Large intestine (tissue), 3 donors: ENCODE measurements around the gene DOCK6. TPM values are rescaled to one million over a fixed set of nuclear protein-coding genes. Genes with fewer than 3 reads are reported as not detected.

Source experiments
- DNase-seq, 2 donors: peaks; one replicate each; pipeline versions ENCODE4 v3.0.0 to v3.0.0-alpha.2; 2013
- H3K27ac ChIP-seq: one replicate; pipeline ENCODE4 v1.5.1; 2013; ENCODE audit warnings: low read length
- H3K27me3 ChIP-seq: 2 replicates; pipeline ENCODE4 v1.6.1; 2013; ENCODE audit warnings: low read length; ENCODE audit not compliant: control insufficient read depth, insufficient read depth
- H3K36me3 ChIP-seq: 2 replicates; pipeline ENCODE4 v1.6.1; 2013; ENCODE audit warnings: low read length; ENCODE audit not compliant: control insufficient read depth, insufficient read depth
- H3K4me1 ChIP-seq: one replicate; pipeline ENCODE4 v1.6.1; 2013; ENCODE audit warnings: low read length; ENCODE audit not compliant: control insufficient read depth, insufficient read depth
- H3K4me3 ChIP-seq: one replicate; pipeline ENCODE4 v1.5.1; 2013; ENCODE audit warnings: low read length
- H3K9me3 ChIP-seq: one replicate; pipeline ENCODE4 v1.6.1; 2013; ENCODE audit warnings: mild to moderate bottlenecking, low read depth, low read length, moderate library complexity; ENCODE audit not compliant: control insufficient read depth
- WGBS: methylation state at CpG from one replicate; pipeline ENCODE4 v1.1.5; 2013; ENCODE audit warnings: low lambda C conversion rate; ENCODE audit not compliant: insufficient coverage; 5-methylcytosine and 5-hydroxymethylcytosine counted together
- polyA plus RNA-seq: library from polyadenylated mRNA; unstranded; fragments of 120-200 nt; gene quantifications from one replicate; pipeline ENCODE4 v1.2.1, GENCODE V29; 2013

Gene DOCK6
- polyA plus RNA-seq, 1 donor: 48.3 TPM

DNA sequence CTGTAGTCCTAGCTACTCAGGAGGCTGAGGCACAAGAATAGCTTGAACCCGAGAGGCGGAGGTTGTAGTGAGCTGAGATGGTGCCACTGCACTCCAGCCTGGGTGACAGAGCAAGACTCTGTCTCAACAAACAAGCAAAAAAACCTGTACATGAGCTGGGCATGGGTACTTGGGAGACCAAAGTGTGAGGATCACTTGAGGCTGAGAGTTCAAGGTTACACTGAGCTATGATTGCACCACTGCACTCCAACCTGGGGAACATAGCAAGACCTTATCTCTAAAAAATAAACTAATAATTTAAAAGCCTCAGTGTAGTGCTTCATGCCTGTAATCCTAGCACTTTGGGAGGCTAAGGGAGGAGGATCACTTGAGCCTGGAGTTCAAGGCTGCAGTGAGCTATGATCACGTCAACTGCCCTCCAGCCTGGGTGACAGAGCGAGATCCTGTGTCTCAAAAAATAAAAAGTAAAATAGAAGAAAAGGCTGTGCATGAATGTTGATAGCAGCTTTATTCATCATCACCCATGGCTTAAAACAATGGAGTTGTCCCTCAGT, 12.3 kb upstream of the DOCK6 start:
- no CpG with 5 or more reads among the region's 4 CpGs for WGBS
- Histone ChIP-seq H3K27ac (no peak overlapping the region), H3K4me1 (no peaks in the 10 kb centered on the region), H3K27me3 (no peaks in the 10 kb centered on the region), H3K9me3 (peaks cover 9% of the 10 kb centered on the region), H3K4me3 (no peak overlapping the region), H3K36me3 (no peaks in the 10 kb centered on the region)
- DNase-seq: no peak

DNA sequence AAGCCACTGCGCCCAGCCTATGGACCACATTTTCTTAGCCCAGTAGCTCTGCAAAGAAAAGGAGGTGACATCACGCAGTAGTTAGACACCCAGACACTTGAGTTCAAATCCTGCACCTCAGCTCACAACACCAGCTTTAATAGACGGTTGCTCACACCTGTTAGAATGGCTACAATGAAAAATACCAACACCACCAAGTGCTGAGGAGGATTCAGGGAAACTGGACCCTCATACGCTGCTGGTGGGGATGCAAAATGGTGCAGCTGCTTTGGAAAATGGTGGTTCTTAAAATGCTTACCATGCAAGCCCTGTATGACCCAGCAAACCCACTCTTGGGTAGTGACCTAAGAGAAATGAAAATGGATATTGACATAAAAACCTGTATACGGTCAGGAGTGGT, 11.7 kb upstream of the DOCK6 start:
- Histone ChIP-seq H3K36me3 (no peaks in the 10 kb centered on the region), H3K27ac (no peak overlapping the region), H3K27me3 (no peaks in the 10 kb centered on the region), H3K4me3 (no peak overlapping the region), H3K4me1 (no peaks in the 10 kb centered on the region), H3K9me3 (peaks cover 9% of the 10 kb centered on the region)
- WGBS: no CpG with 5 or more reads among the region's 5 CpGs
- DNase-seq: no peak

DNA sequence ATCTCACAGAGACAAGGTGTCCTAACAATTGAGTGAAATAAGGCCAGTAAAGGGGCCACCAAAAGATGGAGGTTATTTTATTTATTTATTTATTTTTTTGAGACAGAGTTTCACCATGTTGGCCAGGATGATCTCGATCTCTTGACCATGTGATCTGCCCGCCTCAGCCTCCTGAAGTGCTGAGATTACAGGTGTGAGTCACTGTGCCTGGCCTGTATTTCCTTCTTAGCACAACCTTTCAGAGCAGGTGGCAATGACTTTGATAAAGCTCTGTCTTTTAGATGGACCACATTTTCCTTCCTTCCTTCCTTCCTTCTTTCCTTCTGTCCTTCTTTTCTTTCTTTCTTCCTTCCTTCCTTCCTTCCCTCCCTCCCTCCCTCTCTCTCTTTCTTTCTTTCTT, 11.0 kb upstream of the DOCK6 start:
- H3K9me3 ChIP-seq: peaks cover 9% of the 10 kb centered on the region
- no peaks in the 10 kb centered on the region for H3K27me3 ChIP-seq
- no peaks in the 10 kb centered on the region for H3K4me1 ChIP-seq
- no CpG with 5 or more reads among the region's 2 CpGs for WGBS
- no peak overlapping the region for H3K4me3 ChIP-seq
- DNase-seq: no peak
- H3K36me3 ChIP-seq: no peaks in the 10 kb centered on the region
- no peak overlapping the region for H3K27ac ChIP-seq

DNA sequence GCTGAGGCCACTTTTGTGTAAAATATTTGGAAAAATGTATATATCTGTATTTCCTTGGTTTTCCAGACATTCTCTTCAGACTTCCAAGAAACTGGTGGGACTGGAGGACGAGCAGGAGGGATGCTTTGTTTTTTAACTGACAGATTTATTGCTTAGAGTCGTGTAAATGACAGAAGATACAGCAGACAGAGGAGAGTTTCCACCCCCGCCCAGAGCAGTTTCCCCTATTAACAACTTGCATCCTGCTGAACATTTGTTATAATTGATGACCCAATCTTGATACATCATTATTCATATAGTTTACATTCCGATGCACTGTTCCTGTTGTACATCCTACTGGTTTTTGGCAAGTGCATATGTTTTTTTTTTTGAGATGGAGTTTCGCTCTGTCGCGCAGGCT, 7.1 kb upstream of the DOCK6 start:
- Histone ChIP-seq H3K4me3 (no peak overlapping the region), H3K27ac (peak overlapping the region; percentile 10), H3K9me3 (no peaks in the 10 kb centered on the region), H3K4me1 (peaks cover 22% of the 10 kb centered on the region), H3K36me3 (no peaks in the 10 kb centered on the region), H3K27me3 (no peaks in the 10 kb centered on the region)
- no peak for DNase-seq
- WGBS: no CpG with 5 or more reads among the region's 7 CpGs

DNA sequence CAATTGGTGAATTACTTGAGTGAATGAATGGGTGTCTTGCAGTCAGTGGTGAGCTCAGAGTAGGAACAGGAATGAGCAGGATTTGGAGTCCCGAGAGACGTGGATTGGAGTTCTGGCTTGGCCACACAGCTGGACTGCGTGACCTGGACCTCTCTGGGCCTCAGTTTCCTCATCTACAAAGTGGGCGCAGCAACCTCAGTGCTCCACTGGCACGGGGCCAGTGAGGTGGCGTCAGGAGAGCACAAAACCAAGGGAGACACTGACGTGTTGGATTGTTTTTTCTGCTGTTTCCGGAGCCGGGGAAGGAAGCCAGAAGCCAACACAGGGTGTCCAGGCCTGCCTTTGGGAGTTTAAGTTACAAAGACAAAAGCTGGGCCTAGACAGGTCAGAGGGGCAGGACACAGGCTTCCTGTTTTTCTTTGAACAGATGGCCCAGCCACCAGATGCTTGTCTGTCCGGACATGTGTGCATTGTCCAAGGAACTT, 6.5 kb upstream of the DOCK6 start:
- Histone ChIP-seq H3K4me1 (peaks cover 26% of the 10 kb centered on the region), H3K36me3 (no peaks in the 10 kb centered on the region), H3K27me3 (no peaks in the 10 kb centered on the region), H3K4me3 (no peak overlapping the region), H3K27ac (peak overlapping the region; percentile 10), H3K9me3 (no peaks in the 10 kb centered on the region)
- DNase-seq: peak; percentile 44 to 46
- no CpG with 5 or more reads among the region's 10 CpGs for WGBS

DNA sequence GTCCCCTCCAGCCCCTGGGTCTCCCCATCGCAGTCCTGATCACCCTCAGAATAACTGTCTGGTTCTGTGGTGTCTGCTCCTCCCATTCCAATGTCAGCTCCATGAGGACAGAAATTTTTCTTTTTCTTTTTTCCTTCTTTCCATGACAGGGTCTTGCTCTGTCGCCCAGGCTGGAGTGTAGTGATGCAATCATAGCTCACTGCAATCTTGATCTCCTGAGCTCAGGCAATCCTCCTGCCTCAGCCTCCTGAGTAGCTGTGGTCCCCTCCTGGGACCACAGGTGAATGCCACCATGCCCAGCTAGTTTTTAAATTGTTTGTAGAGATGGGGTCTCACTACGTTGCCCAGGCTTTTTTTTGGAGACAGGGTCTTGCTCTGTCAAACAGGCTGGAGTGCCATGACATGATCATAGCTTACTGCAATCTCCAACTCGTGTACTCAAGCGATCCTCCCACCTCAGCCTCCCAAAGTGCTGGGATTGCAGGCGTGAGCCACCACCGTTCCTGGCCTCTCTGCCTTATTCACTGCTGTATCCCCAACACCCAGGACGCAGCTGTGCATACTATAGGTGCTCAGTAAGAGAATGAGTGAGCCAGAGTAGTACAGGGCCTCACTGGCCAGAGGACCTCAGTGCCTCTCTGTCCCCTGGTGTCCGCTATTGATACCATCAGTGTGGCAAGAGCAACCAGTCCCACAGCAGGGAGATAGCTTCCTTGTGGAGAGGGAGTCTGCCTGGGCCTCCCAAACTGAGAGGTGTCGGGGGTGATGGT, 5.2 kb upstream of the DOCK6 start:
- DNase-seq: no peak
- Histone ChIP-seq H3K36me3 (no peaks in the 10 kb centered on the region), H3K4me3 (no peak overlapping the region), H3K27me3 (no peaks in the 10 kb centered on the region), H3K27ac (no peak overlapping the region), H3K9me3 (no peaks in the 10 kb centered on the region), H3K4me1 (peaks cover 32% of the 10 kb centered on the region)
- 100% methylated on average over 3 of the region's 10 CpGs for WGBS

DNA sequence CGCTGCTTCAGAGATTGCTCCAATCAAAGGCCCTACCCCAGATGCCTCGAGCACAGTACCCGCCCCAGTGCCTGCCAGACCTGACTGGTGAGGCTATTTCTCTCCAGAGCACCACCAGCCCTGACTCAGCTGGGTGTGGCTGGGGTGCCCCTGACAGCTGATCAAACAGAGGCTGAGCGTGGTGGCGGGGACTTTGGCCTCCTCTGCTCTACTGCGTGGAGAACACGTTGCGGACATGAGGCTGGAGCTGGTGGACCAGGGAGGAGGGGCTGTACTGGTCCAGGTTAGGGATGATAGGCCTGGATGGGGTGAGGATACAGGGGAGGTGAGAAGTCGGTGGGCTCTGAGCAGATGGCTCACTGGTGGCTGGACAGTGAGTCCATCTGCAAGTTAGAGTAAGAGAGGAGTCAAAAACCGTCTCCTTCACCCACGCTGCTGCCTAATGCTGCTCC, 3.5 kb upstream of the DOCK6 start:
- WGBS: no CpG with 5 or more reads among the region's 11 CpGs
- DNase-seq: peak; percentile 97 to 99
- peaks cover 39% of the 10 kb centered on the region for H3K4me1 ChIP-seq

DNA sequence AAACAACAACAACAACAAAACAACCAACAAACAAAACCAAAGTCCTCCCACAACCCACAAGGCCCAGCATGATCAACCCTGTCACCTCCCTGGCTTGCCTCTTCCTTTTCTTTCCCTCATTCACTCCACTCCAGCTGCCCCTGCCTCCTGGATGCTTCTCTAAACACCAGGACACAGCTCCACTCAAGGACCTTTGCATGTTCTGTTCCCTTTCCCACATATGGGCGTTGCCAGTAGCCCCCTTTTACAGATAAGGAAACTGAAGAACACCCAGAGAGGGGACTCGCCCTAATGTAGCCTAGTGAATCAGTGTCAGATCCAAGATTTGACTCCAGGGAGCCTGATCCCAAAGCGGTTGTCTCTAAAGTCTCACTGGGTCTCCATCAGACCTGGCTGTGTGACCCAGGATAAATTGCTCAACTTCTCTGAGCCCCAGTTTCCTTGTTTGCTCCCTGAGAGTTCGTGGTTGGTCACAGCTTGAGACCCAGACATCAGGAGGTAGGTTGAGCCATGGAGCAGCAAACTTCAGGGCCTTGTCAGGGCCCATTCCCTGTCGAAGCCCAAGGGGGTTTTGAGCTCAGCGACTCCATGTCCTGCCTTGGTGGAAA, 3.0 kb upstream of the DOCK6 start:
- H3K9me3 ChIP-seq: no peaks in the 10 kb centered on the region
- no CpG with 5 or more reads among the region's 6 CpGs for WGBS
- no peak for DNase-seq
- peaks cover 39% of the 10 kb centered on the region for H3K4me1 ChIP-seq
- peak overlapping the region; percentile 96 for H3K27ac ChIP-seq
- H3K36me3 ChIP-seq: no peaks in the 10 kb centered on the region
- H3K4me3 ChIP-seq: no peak overlapping the region
- H3K27me3 ChIP-seq: no peaks in the 10 kb centered on the region

More for the DNA sequence above, 3.5 kb upstream of the DOCK6 start:
- Histone ChIP-seq H3K27ac (peak overlapping the region; percentile 96), H3K9me3 (no peaks in the 10 kb centered on the region), H3K36me3 (no peaks in the 10 kb centered on the region), H3K4me3 (no peak overlapping the region), H3K27me3 (no peaks in the 10 kb centered on the region)

DNA sequence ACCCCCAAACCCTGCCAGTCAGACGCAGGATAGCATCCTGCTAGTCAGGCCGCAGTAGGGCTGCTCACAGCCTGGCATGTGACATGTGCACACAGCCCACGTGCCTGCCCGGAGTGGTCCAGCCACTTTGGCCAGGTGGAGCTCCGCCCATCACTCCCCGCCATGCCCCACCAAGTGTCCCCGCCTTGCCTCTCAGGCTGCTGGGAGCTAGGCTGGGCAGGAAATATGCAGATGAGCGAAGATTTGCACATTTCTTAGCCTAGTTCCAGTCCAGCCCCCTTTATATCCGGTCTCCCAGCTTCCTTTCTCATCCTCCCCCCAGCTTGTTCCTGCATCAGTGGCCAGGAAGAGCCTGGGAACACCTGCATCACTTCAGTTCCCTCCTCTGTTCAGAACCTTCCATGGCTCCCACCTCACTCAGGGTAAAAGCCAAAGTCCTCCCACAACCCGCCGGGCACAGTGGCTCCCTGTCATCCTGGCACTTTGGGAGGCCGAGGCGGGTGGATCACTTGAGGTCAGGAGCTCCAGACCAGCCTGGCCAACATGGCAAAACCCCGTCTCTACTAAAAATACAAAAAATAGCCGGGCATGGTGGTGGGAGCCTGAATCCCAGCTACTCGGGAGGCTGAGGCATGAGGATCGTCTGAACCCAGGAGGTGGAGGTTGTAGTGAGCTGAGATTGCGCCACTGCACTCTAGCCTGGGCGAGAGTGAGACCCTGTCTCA, 2.3 kb upstream of the DOCK6 start:
- H3K4me1 ChIP-seq: peaks cover 39% of the 10 kb centered on the region

DNA sequence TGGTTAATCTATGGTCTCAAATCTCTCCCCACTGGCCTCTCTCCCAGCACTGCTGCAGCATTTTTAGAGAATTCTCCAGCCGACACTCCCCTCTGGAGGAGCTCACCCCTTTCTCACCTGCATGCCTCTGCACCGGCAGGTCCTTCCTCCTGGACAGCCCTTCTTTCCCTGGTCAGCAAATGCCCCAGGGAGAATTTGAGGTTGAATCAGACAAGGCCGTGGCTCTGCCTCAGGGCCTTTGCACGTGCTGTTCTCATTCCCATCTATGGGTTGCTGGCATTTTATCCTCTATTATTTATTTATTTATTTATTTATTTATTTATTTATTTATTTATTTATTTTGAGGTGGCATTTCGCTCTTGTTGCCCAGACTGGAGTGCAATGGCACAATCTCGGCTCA, 1.4 kb upstream of the DOCK6 start:
- H3K27ac ChIP-seq: no peak overlapping the region
- WGBS: 88% methylated on average over 1 of the region's 6 CpGs

More for the DNA sequence above, 2.3 kb upstream of the DOCK6 start:
- peak; percentile 82 to 92 for DNase-seq
- Histone ChIP-seq H3K27ac (peak overlapping the region; percentile 96), H3K9me3 (no peaks in the 10 kb centered on the region), H3K4me3 (no peak overlapping the region), H3K36me3 (no peaks in the 10 kb centered on the region), H3K27me3 (no peaks in the 10 kb centered on the region)
- no CpG with 5 or more reads among the region's 19 CpGs for WGBS

More for the DNA sequence above, 1.4 kb upstream of the DOCK6 start:
- no peaks in the 10 kb centered on the region for H3K9me3 ChIP-seq
- no peak for DNase-seq
- H3K36me3 ChIP-seq: no peaks in the 10 kb centered on the region
- peaks cover 39% of the 10 kb centered on the region for H3K4me1 ChIP-seq
- no peak overlapping the region for H3K4me3 ChIP-seq
- no peaks in the 10 kb centered on the region for H3K27me3 ChIP-seq
